Lung (tissue), 12 donors: ENCODE results near the gene POLE. TPM values are rescaled to one million over a fixed set of nuclear protein-coding genes. Genes with fewer than 3 reads are reported as not detected.

ENCODE experiments used
- ATAC-seq: fragments of 200-7000 bp; cut with Tn5 transposase; one replicate; pipeline ENCODE4 v1.9.1; 2020; ENCODE audit warnings: moderate number of reproducible peaks; ENCODE audit not compliant: insufficient read depth, low FRiP score
- DNase-seq, 3 donors: peaks; one replicate each; pipeline ENCODE4 v3.0.0-alpha.2; 2013 to 2017
- H3K27ac ChIP-seq, 2 donors: one replicate each; pipeline ENCODE4 v1.5.1; 2013; ENCODE audit warnings: mild to moderate bottlenecking in 2 of 2, moderate library complexity in 2 of 2, control low read depth in 1 of 2, inconsistent platforms in 1 of 2, low read depth in 1 of 2, low read length in 1 of 2
- H3K27me3 ChIP-seq, 3 donors: one replicate each; pipeline ENCODE4 v1.5.1; 2013; ENCODE audit warnings: low read length in 2 of 3; ENCODE audit not compliant: control insufficient read depth in 3 of 3, insufficient read depth in 3 of 3
- H3K36me3 ChIP-seq, 4 donors: one replicate each; pipeline ENCODE4 v1.5.1; 2013; ENCODE audit warnings: low read length in 4 of 4, mild to moderate bottlenecking in 1 of 4, moderate library complexity in 1 of 4; ENCODE audit not compliant: control insufficient read depth in 4 of 4, insufficient read depth in 4 of 4
- H3K4me1 ChIP-seq, 5 donors: one replicate each; pipeline ENCODE4 v1.5.1; 2013; ENCODE audit warnings: low read length in 5 of 5, mild to moderate bottlenecking in 2 of 5, moderate library complexity in 1 of 5; ENCODE audit not compliant: control insufficient read depth in 5 of 5, insufficient read depth in 5 of 5
- H3K4me3 ChIP-seq: one replicate; pipeline ENCODE4 v1.5.1; 2013; ENCODE audit warnings: mild to moderate bottlenecking, control low read depth, moderate library complexity
- H3K9ac ChIP-seq, 2 donors: one replicate each; pipeline ENCODE4 v1.5.1; 2013; ENCODE audit warnings: low read length in 2 of 2, control low read depth in 1 of 2; ENCODE audit not compliant: insufficient read depth in 1 of 2
- H3K9me3 ChIP-seq, 4 donors: one replicate each; pipeline ENCODE4 v1.5.1; 2013; ENCODE audit warnings: low read length in 3 of 4, mild to moderate bottlenecking in 1 of 4, moderate library complexity in 1 of 4; ENCODE audit not compliant: control insufficient read depth in 4 of 4, insufficient read depth in 3 of 4
- CTCF ChIP-seq: IDR thresholded peaks from 2 replicates; pipeline ENCODE4 v1.5.1; 2012; ENCODE audit warnings: mild to moderate bottlenecking; ENCODE audit errors: control extremely low read depth, extremely low read depth
- WGBS, 2 donors: extraction: QIAGEN DNeasy Blood & Tissue Kit; methylation state at CpG; one replicate each; pipeline ENCODE4 v1.1.7; 2013; 5-methylcytosine and 5-hydroxymethylcytosine counted together
- polyA plus RNA-seq, 2 donors: library from polyadenylated mRNA; stranded (reverse); fragments of 200-250 nt; gene quantifications; one replicate each; pipeline ENCODE4 v1.2.1, GENCODE V29; 2013
- total RNA-seq, 2 donors: library from RNA; depleted of rRNA in 1 of 2; stranded (reverse); fragments of >200 nt in 1 of 2; gene quantifications; one replicate each; pipeline ENCODE4 v1.2.1, GENCODE V29; 2014 to 2021
- donor health status: control.
- donor health status: control.
- donor health status: Bipolar disorder and iron deficiency.
- donor health status: healthy.
- donor health status: DM: yes; HTN: yes; CAD: no.

The POLE gene
- total and polyA plus RNA-seq, 4 donors, result 9.3 to 49.9 (median 25.3) TPM

GRCh38 chr12:132641811-132642650, 45.1 kb downstream of the POLE start:
- TF ChIP-seq CTCF, result no peak
- no peak overlapping the region for H3K27ac ChIP-seq
- DNase-seq, result no peak
- no peak for ATAC-seq
- 96 to 97% methylated on average over 28 of the region's 28 CpGs for WGBS, 2 donors
- H3K4me3 ChIP-seq, result no peak overlapping the region
- no peaks in the 10 kb centered on the region for H3K27me3 ChIP-seq
- H3K4me1 ChIP-seq, result no peaks in the 10 kb centered on the region
- no peaks in the 10 kb centered on the region for H3K9me3 ChIP-seq
- no peak overlapping the region for H3K9ac ChIP-seq
- H3K36me3 ChIP-seq, result peaks cover 2 to 35% (median 34%) of the 10 kb centered on the region in 4 donors

DNA sequence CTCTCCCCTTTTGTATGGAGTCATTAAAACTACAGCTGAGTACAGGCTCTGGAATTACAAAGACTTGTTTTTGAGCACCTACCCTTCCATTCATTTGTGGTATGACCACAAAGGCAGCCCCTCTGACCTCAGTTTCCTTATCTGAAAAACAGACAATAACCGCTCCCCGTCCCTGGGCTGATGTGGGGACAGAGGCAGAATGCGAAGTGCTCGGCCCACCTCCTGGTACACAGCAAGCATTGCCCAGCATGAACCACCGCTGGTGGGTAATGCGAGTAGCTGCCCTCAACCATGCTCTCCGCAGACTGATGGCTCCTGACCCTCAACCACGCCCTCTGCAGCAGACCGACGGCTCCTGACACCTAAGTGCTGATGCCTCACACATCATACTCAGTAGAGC, 46.2 kb downstream of the POLE start:
- Histone ChIP-seq H3K9me3 (no peaks in the 10 kb centered on the region), H3K36me3 (peaks cover 2 to 40% (median 38%) of the 10 kb centered on the region in 4 donors), H3K4me1 (no peaks in the 10 kb centered on the region), H3K27me3 (no peaks in the 10 kb centered on the region), H3K27ac (no peak overlapping the region), H3K9ac (no peak overlapping the region), H3K4me3 (no peak overlapping the region)
- WGBS, 2 donors, result 73 to 84% methylated on average over 10 of the region's 10 CpGs
- TF ChIP-seq CTCF, result no peak
- no peak for ATAC-seq
- no peak for DNase-seq

DNA sequence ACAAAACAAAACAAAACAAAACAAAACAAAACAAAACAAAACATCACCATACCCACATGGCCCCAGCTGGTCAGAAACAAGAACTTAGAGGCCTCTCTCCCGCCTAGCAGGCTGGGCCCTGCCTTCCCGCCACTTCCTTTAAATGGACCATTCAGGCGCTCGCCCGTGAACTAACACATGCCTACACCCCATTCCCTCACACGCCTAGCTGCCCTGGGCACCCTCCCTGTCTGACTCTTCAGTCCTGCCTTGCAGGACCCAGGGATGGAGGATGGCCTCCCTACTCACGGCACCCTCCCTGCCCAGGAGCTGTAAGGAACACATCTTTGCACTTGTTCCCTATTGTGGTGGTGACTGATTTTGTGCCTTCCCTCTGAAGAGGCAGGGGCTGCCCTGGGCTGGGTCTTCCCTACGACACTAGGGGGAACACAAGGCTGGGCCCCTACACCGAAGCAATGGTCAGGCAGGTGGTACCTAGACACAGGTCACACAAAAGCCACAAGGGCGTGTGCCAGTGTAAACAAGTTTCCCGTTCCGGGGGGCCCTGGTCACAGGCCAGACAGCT, 47.1 kb downstream of the POLE start:
- Histone ChIP-seq H3K27me3 (no peaks in the 10 kb centered on the region), H3K36me3 (peaks cover 2 to 47% (median 46%) of the 10 kb centered on the region in 4 donors), H3K9me3 (no peaks in the 10 kb centered on the region), H3K9ac (no peak overlapping the region), H3K27ac (no peak overlapping the region), H3K4me1 (no peaks in the 10 kb centered on the region), H3K4me3 (no peak overlapping the region)
- ATAC-seq (no peak), DNase-seq (no peak)
- 80 to 91% methylated on average over 12 of the region's 12 CpGs for WGBS, 2 donors
- no peak for TF ChIP-seq CTCF
